ENCODE measurements around the gene TMEM42. TPM values are rescaled to one million over a fixed set of nuclear protein-coding genes. Genes with fewer than 3 reads are reported as not detected.

The TMEM42 gene
- total and polyA plus RNA-seq, 2 of the 8 experiments (the other 6 are each of a cell fraction or from before 2014, with no cell fraction given), result 11.2 to 41.4 TPM

MicroRNAs within 50 kb of the gene (microRNA counts, 767-probe panel; counts per million panel counts)
- 879 counts per million, percentile 95 among the panel's probes with 10 or more counts for microRNA hsa-miR-564

Other genes with a start within 250 kb of the TMEM42 start
- gene ZNF197, start 236.9 kb upstream of the TMEM42 start, total RNA-seq (2021; fragmentation: NEBNext Ultra II Directional; extraction: Animal tissue kit (Norgen Biotek cat#: 25700)), result 16.1 and 16.8 TPM in 2 replicates
- 3.9 and 4.0 TPM in 2 replicates for gene ZNF197, start 236.9 kb upstream of the TMEM42 start, polyA plus RNA-seq (2011; rRNA removed)
- gene ZNF35, start 213.2 kb upstream of the TMEM42 start, total RNA-seq (2021; fragmentation: NEBNext Ultra II Directional; extraction: Animal tissue kit (Norgen Biotek cat#: 25700)), result 19.0 and 20.0 TPM in 2 replicates
- 2.0 and 2.9 TPM in 2 replicates for gene ZNF35, start 213.2 kb upstream of the TMEM42 start, polyA plus RNA-seq (2011; rRNA removed)
- gene ZNF502, start 149.3 kb upstream of the TMEM42 start, total RNA-seq (2021; fragmentation: NEBNext Ultra II Directional; extraction: Animal tissue kit (Norgen Biotek cat#: 25700)), result 3.5 and 3.8 TPM in 2 replicates
- gene ZNF502, start 149.3 kb upstream of the TMEM42 start, polyA plus RNA-seq (2011; rRNA removed), result 0.61 and 1.5 TPM in 2 replicates
- gene ZNF501, start 132.3 kb upstream of the TMEM42 start, total RNA-seq (2021; fragmentation: NEBNext Ultra II Directional; extraction: Animal tissue kit (Norgen Biotek cat#: 25700)), result 5.3 and 6.4 TPM in 2 replicates
- gene ZNF501, start 132.3 kb upstream of the TMEM42 start, polyA plus RNA-seq (2011; rRNA removed), result 1.4 and 1.6 TPM in 2 replicates
- 65.1 and 67.2 TPM in 2 replicates for gene KIAA1143, start 100.3 kb upstream of the TMEM42 start, total RNA-seq (2021; fragmentation: NEBNext Ultra II Directional; extraction: Animal tissue kit (Norgen Biotek cat#: 25700))
- 10.9 and 16.2 TPM in 2 replicates for gene KIAA1143, start 100.3 kb upstream of the TMEM42 start, polyA plus RNA-seq (2011; rRNA removed)
- gene KIF15, start 100.1 kb upstream of the TMEM42 start, total RNA-seq (2021; fragmentation: NEBNext Ultra II Directional; extraction: Animal tissue kit (Norgen Biotek cat#: 25700)), result 25.5 and 26.4 TPM in 2 replicates
- gene KIF15, start 100.1 kb upstream of the TMEM42 start, polyA plus RNA-seq (2011; rRNA removed), result 2.3 and 4.2 TPM in 2 replicates
- not detected in 2 replicates for gene TGM4, start 12.7 kb downstream of the TMEM42 start, total RNA-seq (2021; fragmentation: NEBNext Ultra II Directional; extraction: Animal tissue kit (Norgen Biotek cat#: 25700))
- gene TGM4, start 12.7 kb downstream of the TMEM42 start, polyA plus RNA-seq (2011; rRNA removed), result 0.02 TPM in 2 replicates
- 67.4 and 77.4 TPM in 2 replicates for gene ZDHHC3, start 114.3 kb downstream of the TMEM42 start, total RNA-seq (2021; fragmentation: NEBNext Ultra II Directional; extraction: Animal tissue kit (Norgen Biotek cat#: 25700))
- gene ZDHHC3, start 114.3 kb downstream of the TMEM42 start, polyA plus RNA-seq (2011; rRNA removed), result 88.7 and 102 TPM in 2 replicates
- 86.3 and 94.5 TPM in 2 replicates for gene EXOSC7, start 114.3 kb downstream of the TMEM42 start, total RNA-seq (2021; fragmentation: NEBNext Ultra II Directional; extraction: Animal tissue kit (Norgen Biotek cat#: 25700))
- gene EXOSC7, start 114.3 kb downstream of the TMEM42 start, polyA plus RNA-seq (2011; rRNA removed), result 75.1 and 92.7 TPM in 2 replicates
- gene CLEC3B, start 164.4 kb downstream of the TMEM42 start, total RNA-seq (2021; fragmentation: NEBNext Ultra II Directional; extraction: Animal tissue kit (Norgen Biotek cat#: 25700)), result not detected in 2 replicates
- 0.20 and 0.32 TPM in 2 replicates for gene CLEC3B, start 164.4 kb downstream of the TMEM42 start, polyA plus RNA-seq (2011; rRNA removed)

Measured in H1 (cell line).